Fibroblast of mammary gland (primary cell): ENCODE results near the gene SOCS3.

ENCODE experiments used
- DNase-seq: peaks from one replicate; pipeline ENCODE4 v3.0.0-alpha.2; 2010; ENCODE audit warnings: low read depth
- H3K4me3 ChIP-seq: 2 replicates; pipeline ENCODE4 v1.5.1; 2011; ENCODE audit warnings: low read depth, mild to moderate bottlenecking, low read length, moderate library complexity; ENCODE audit not compliant: control insufficient read depth
- TF ChIP-seq, protein P1 (sequence below): conservative IDR thresholded peaks from 2 replicates; pipeline ENCODE4 v1.5.1; 2011; ENCODE audit warnings: low read depth, low read length, inconsistent platforms; ENCODE audit not compliant: control insufficient read depth, insufficient read depth

Gene SOCS3

DNA sequence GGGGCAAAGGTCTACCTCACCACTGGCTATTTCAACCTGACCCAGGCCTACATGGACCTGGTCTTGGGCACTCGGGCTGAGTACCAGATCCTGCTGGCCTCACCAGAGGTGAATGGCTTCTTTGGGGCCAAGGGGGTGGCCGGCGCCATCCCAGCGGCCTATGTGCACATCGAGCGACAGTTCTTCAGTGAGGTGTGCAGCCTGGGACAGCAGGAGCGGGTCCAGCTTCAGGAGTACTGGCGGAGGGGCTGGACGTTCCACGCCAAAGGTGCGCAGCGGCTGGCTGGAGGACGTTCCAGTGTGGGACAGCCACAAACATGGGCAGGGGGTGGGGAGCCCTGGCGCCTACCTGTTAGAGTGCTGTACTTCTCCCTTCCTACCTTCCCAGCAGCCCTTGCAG lies 43.9 kb upstream of the SOCS3 start:
- no peak overlapping the region for H3K4me3 ChIP-seq
- no peak for DNase-seq
- TF ChIP-seq, protein P1, sequence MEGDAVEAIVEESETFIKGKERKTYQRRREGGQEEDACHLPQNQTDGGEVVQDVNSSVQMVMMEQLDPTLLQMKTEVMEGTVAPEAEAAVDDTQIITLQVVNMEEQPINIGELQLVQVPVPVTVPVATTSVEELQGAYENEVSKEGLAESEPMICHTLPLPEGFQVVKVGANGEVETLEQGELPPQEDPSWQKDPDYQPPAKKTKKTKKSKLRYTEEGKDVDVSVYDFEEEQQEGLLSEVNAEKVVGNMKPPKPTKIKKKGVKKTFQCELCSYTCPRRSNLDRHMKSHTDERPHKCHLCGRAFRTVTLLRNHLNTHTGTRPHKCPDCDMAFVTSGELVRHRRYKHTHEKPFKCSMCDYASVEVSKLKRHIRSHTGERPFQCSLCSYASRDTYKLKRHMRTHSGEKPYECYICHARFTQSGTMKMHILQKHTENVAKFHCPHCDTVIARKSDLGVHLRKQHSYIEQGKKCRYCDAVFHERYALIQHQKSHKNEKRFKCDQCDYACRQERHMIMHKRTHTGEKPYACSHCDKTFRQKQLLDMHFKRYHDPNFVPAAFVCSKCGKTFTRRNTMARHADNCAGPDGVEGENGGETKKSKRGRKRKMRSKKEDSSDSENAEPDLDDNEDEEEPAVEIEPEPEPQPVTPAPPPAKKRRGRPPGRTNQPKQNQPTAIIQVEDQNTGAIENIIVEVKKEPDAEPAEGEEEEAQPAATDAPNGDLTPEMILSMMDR, result no peak

DNA sequence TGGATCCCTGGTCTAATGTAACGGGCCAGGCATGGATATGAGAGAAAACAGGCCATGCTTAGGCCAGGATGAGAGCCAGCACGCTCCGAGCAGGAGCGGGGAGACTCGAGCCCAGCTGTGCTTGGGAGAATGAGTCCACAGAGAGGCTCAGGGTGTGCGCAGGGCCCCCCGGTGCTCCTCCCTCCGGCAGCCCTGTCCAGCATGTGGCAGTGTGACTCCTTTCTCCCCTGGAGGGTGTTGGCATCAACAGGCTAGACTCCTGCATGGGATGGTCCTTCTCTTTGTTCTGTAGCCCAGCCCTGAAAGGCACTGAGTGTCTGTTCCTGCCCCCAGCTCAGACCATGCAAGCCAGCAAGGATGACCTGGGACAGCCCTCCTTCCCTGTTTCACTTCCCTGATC lies 42.0 kb upstream of the SOCS3 start:
- DNase-seq, result no peak
- TF ChIP-seq, protein P1, result no peak
- no peak overlapping the region for H3K4me3 ChIP-seq

DNA sequence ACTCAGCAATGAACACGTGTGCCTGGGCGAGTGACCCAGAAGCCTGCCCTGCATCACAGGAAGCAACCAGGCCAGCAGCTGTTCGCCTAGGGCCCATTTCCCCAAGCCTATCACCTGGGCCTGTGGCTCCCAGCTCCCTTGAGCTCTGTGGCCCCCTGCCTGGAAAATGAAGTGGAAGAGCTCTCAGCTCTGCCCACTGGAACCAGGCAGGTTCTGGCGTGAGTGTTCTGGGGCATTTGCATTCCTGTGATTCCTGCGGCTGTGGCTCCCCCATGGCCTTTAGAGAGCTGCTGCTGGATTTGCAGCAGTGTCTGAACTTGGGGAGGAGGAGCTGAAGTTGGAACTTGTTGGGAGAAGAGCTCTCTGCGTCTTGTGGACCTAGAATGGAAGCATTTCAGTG lies 41.4 kb upstream of the SOCS3 start:
- no peak overlapping the region for H3K4me3 ChIP-seq
- TF ChIP-seq, protein P1, result no peak
- DNase-seq, result no peak

DNA sequence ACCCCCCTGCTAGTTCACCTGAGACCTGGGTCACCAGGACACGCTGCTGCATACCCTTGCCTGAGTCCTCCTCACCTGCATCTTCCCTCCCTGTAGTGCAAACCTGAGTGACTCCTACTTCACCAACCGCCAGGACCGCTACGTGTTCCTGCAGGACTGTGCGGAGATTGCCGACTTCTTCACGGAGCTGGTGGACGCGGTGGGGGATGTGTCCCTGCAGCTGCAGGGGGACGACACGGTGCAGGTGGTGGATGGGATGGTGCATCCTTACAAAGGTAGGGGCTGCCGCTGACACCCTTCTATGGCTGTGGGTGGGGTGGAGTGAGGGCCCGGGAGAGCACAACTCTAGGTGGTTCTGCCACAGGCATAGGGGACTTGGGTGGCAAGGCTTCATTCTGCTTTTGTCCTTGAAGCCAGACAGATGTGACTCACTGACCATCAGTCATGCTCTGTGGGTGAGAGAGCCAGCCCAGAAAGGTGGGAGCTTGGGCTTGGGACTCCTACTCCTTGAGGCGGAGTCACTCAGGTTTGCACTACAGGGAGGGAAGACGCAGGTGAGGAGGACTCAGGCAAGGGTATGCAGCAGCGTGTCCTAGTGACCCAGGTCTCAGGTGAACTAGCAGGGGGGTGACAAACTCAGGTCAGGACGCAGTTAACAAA lies 40.8 kb upstream of the SOCS3 start:
- TF ChIP-seq, protein P1, result no peak
- DNase-seq, result no peak
- no peak overlapping the region for H3K4me3 ChIP-seq

DNA sequence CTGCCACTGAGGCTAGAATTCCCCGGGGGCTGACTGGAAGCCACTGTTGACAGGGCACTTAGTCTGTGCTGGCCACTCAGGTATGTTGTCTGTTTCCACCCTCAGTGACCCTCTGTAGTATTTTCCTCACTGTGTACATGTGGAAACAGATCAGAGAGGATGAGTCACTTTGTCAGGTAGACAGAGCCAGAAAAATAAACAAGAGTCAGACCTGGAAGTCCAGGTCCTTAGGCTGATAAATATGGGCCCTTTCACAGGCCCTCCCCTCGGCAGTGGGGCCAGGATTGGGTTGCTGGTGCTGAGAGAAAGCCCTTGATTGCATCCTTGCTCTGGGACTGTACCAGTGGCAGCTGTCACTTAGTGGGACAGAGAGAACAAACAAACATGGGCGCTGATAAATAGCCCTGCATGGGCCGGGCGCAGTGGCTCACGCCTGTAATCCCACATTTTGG lies 39.8 kb upstream of the SOCS3 start:
- DNase-seq, result no peak
- TF ChIP-seq, protein P1, result no peak
- H3K4me3 ChIP-seq, result no peak overlapping the region

DNA sequence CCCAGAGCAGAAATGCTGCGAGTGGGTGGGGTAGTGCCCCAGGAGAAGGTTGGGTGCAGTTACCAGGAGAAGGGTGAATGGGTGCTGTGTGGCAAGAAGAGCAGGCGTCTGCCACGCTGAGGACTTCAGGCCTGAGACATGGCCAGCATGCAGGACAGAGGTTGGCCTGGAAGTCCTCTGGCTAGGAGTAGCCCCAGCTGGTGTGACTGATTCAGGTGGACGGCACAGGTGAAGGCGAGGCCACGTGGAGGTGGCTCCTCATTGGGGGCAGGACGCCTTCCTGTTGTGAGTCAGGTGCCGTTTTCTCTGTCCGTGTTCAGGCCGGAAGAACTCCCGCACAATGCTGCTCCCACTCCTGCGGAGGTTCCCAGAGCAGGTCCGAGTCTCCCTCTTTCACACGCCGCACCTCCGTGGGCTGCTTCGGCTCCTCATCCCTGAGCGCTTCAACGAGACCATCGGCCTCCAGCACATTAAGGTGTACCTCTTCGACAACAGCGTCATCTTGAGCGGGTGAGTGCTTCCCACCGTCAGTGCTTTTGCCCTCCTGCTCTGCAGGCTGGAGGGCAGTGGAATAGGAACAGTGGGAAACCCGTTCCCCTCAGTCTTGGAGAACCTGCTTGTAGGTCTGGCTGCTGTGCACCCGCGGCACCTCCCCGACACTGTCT lies 39.3 kb upstream of the SOCS3 start:
- no peak overlapping the region for H3K4me3 ChIP-seq
- no peak for DNase-seq
- TF ChIP-seq, protein P1, result no peak
